SK-N-SH treated with all-trans-retinoic acid at 6 μM for 48 hours (cell line): ENCODE measurements around the gene HELZ2.

ENCODE experiments used
- ATAC-seq: fragments of 200-7000 bp; cut with Tn5 transposase; 3 replicates; pipeline ENCODE4 v1.9.1; 2020; ENCODE audit warnings: mild to moderate bottlenecking, moderate library complexity
- ARNTL ChIP-seq: fragments of 450-650 bp; formaldehyde crosslinking; IDR thresholded peaks from 2 replicates; pipeline ENCODE4 v1.5.0; 2020; ENCODE audit warnings: low read depth, mild to moderate bottlenecking, moderate library complexity, borderline replicate concordance
- BACH2 ChIP-seq: fragments of 250-450 bp; sonication (Bioruptor Pico); IDR thresholded peaks from 2 replicates; pipeline ENCODE4 v1.9.0; 2021; ENCODE audit warnings: mild to moderate bottlenecking, borderline replicate concordance
- CSDC2 ChIP-seq: fragments of 250-450 bp; sonication (Bioruptor Pico); IDR thresholded peaks from 2 replicates; pipeline ENCODE4 v1.5.0; 2020; ENCODE audit warnings: mild to moderate bottlenecking, moderate library complexity
- ESRRG ChIP-seq: fragments of 250-450 bp; sonication (Bioruptor Pico); IDR thresholded peaks from 2 replicates; pipeline ENCODE4 v1.6.1; 2021; ENCODE audit warnings: mild to moderate bottlenecking
- GLIS3 ChIP-seq: fragments of 250-450 bp; sonication (Bioruptor Pico); IDR thresholded peaks from 2 replicates; pipeline ENCODE4 v1.5.0; 2020; ENCODE audit warnings: mild to moderate bottlenecking, moderate library complexity
- ISL1 ChIP-seq: fragments of 250-450 bp; sonication (Bioruptor Pico); IDR thresholded peaks from 2 replicates; pipeline ENCODE4 v2.1.2; 2022; ENCODE audit warnings: mild to moderate bottlenecking, moderate library complexity
- OSR1 ChIP-seq: fragments of 250-450 bp; sonication (Bioruptor Pico); IDR thresholded peaks from 2 replicates; pipeline ENCODE4 v1.8.0; 2022; ENCODE audit warnings: moderate library complexity, mild to moderate bottlenecking, inconsistent platforms
- POU6F1 ChIP-seq: fragments of 250-450 bp; sonication (Bioruptor Pico); IDR thresholded peaks from 2 replicates; pipeline ENCODE4 v1.8.0; 2021; ENCODE audit warnings: low read depth, mild to moderate bottlenecking, moderate library complexity, borderline replicate concordance
- PPARA ChIP-seq: fragments of 250-450 bp; sonication (Bioruptor Pico); IDR thresholded peaks from 2 replicates; pipeline ENCODE4 v1.5.0; 2020; ENCODE audit warnings: mild to moderate bottlenecking, borderline replicate concordance
- RARB ChIP-seq: fragments of 250-450 bp; sonication (Bioruptor Pico); IDR thresholded peaks from 2 replicates; pipeline ENCODE4 v1.8.0; 2021; ENCODE audit warnings: mild to moderate bottlenecking, moderate library complexity
- SNAI2 ChIP-seq: fragments of 250-450 bp; sonication (Bioruptor Pico); IDR thresholded peaks from 2 replicates; pipeline ENCODE4 v1.5.0; 2020; ENCODE audit warnings: mild to moderate bottlenecking, moderate library complexity
- TCF4 ChIP-seq: fragments of 250-450 bp; sonication (Bioruptor Pico); IDR thresholded peaks from 2 replicates; pipeline ENCODE4 v1.8.0; 2021; ENCODE audit warnings: mild to moderate bottlenecking, moderate library complexity, borderline replicate concordance
- TOX ChIP-seq: fragments of 250-450 bp; sonication (Bioruptor Pico); IDR thresholded peaks from 2 replicates; pipeline ENCODE4 v1.8.0; 2021; ENCODE audit warnings: mild to moderate bottlenecking, moderate library complexity, borderline replicate concordance
- ZC3H10 ChIP-seq: fragments of 250-450 bp; sonication (Bioruptor Pico); IDR thresholded peaks from 2 replicates; pipeline ENCODE4 v1.5.1; 2021; ENCODE audit warnings: mild to moderate bottlenecking, moderate library complexity
- ZFP3 ChIP-seq: fragments of 250-450 bp; sonication (Bioruptor Pico); IDR thresholded peaks from 2 replicates; pipeline ENCODE4 v1.5.0; 2020; ENCODE audit warnings: mild to moderate bottlenecking, moderate library complexity
- ZFP30 ChIP-seq: fragments of 450-650 bp; formaldehyde crosslinking; IDR thresholded peaks from 2 replicates; pipeline ENCODE4 v1.5.0; 2022; ENCODE audit warnings: mild to moderate bottlenecking, moderate library complexity
- ZNF565 ChIP-seq: fragments of 450-650 bp; formaldehyde crosslinking; conservative IDR thresholded peaks from 2 replicates; pipeline ENCODE4 v1.5.0; 2020; ENCODE audit warnings: low read depth, mild to moderate bottlenecking, moderate library complexity
- ZNF70 ChIP-seq: fragments of 450-650 bp; formaldehyde crosslinking; IDR thresholded peaks from 2 replicates; pipeline ENCODE4 v1.5.0; 2020; ENCODE audit warnings: mild to moderate bottlenecking, moderate library complexity
- ZNF8 ChIP-seq: fragments of 450-650 bp; formaldehyde crosslinking; IDR thresholded peaks from 2 replicates; pipeline ENCODE4 v1.5.0; 2020; ENCODE audit warnings: mild to moderate bottlenecking, moderate library complexity
- TF ChIP-seq, protein P1 (sequence below): fragments of 250-450 bp; sonication (Bioruptor Pico); IDR thresholded peaks from 2 replicates; pipeline ENCODE4 v1.5.1; 2021; ENCODE audit warnings: mild to moderate bottlenecking, moderate library complexity
- TF ChIP-seq, protein P2 (sequence below): fragments of 250-450 bp; sonication (Bioruptor Pico); IDR thresholded peaks from 2 replicates; pipeline ENCODE4 v1.5.0; 2020; ENCODE audit warnings: mild to moderate bottlenecking, moderate library complexity
- TF ChIP-seq, protein P3 (sequence below): fragments of 250-450 bp; sonication (Bioruptor Pico); IDR thresholded peaks from 2 replicates; pipeline ENCODE4 v1.8.0; 2020; ENCODE audit warnings: mild to moderate bottlenecking, moderate library complexity, borderline replicate concordance

Gene HELZ2

DNA sequence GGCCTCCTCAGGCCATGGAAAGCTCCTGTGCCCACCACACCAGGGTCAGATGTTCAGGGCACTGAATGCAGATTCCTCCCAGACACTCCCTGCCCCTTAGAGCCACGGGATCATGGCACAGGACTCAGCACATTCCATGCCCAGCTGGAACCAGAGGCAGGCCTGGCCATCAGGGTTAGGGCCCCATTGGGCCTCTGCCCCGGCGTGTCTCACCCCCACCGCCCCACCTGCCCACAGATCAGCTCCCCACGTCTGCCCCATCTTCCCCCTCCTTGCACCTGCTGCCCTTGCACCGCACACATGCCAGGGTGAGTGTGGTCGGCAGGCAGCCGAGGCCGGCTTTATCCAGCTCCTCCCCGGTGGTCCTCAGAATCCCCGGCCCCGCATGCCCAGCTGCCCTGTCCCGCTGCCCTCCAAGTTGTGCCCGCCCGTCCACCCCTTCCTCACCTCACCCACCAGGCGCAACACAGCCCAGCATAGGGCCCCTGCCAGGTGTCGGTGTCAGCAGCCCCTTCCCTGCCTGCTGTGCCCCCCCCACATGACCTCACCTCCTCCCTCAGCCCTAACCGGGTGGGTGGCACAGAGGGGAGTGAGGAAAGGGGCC lies 24.3 kb downstream of the HELZ2 start:
- TF ChIP-seq ZFP30 (CRISPR knock-in tag), result no peak
- TF ChIP-seq TCF4 (CRISPR knock-in tag), result no peak
- TF ChIP-seq, protein P1, sequence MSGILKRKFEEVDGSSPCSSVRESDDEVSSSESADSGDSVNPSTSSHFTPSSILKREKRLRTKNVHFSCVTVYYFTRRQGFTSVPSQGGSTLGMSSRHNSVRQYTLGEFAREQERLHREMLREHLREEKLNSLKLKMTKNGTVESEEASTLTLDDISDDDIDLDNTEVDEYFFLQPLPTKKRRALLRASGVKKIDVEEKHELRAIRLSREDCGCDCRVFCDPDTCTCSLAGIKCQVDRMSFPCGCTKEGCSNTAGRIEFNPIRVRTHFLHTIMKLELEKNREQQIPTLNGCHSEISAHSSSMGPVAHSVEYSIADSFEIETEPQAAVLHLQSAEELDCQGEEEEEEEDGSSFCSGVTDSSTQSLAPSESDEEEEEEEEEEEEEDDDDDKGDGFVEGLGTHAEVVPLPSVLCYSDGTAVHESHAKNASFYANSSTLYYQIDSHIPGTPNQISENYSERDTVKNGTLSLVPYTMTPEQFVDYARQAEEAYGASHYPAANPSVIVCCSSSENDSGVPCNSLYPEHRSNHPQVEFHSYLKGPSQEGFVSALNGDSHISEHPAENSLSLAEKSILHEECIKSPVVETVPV (CRISPR knock-in tag), result no peak
- no peak for TF ChIP-seq CSDC2 (CRISPR knock-in tag)
- TF ChIP-seq ARNTL (CRISPR knock-in tag), result no peak
- TF ChIP-seq ZNF565 (CRISPR knock-in tag), result no peak
- no peak for TF ChIP-seq ZNF8 (CRISPR knock-in tag)
- no peak for ATAC-seq

DNA sequence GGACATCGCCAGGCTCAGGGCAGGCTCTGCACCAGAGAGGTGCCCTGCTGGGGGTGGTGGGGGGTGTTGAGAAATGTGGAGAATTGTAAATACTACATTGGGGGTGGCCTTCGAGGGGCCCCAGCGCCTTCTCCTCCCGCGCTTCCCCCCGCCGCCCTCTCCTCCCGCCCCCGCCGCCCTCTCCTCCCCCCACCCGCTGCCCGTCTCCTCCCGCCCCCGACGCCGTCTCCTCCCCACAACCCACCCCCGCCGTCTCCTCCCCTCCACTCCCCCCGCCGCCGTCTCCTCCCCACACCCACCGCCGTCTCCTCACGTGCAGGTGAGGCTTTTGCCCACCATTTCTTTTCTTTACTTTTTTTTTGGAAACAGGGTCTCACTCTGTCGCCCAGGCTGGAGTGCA lies 25.0 kb downstream of the HELZ2 start:
- TF ChIP-seq ZNF565 (CRISPR knock-in tag) (no peak), TCF4 (CRISPR knock-in tag) (no peak), BACH2 (CRISPR knock-in tag) (no peak), CSDC2 (CRISPR knock-in tag) (no peak), ZNF8 (CRISPR knock-in tag) (no peak), ESRRG (CRISPR knock-in tag) (no peak)
- ATAC-seq, result no peak

GRCh38 chr20:63548542-63548941 lies 25.5 kb downstream of the HELZ2 start:
- TF ChIP-seq, protein P1 (CRISPR knock-in tag), result no peak
- TF ChIP-seq TOX (CRISPR knock-in tag) (no peak), ZC3H10 (CRISPR knock-in tag) (no peak), ISL1 (CRISPR knock-in tag) (no peak), PPARA (CRISPR knock-in tag) (no peak), ZFP30 (CRISPR knock-in tag) (no peak), GLIS3 (CRISPR knock-in tag) (no peak), ARNTL (CRISPR knock-in tag) (no peak), ZNF70 (CRISPR knock-in tag) (no peak), ZFP3 (CRISPR knock-in tag) (no peak), TCF4 (CRISPR knock-in tag) (no peak)
- TF ChIP-seq, protein P2, sequence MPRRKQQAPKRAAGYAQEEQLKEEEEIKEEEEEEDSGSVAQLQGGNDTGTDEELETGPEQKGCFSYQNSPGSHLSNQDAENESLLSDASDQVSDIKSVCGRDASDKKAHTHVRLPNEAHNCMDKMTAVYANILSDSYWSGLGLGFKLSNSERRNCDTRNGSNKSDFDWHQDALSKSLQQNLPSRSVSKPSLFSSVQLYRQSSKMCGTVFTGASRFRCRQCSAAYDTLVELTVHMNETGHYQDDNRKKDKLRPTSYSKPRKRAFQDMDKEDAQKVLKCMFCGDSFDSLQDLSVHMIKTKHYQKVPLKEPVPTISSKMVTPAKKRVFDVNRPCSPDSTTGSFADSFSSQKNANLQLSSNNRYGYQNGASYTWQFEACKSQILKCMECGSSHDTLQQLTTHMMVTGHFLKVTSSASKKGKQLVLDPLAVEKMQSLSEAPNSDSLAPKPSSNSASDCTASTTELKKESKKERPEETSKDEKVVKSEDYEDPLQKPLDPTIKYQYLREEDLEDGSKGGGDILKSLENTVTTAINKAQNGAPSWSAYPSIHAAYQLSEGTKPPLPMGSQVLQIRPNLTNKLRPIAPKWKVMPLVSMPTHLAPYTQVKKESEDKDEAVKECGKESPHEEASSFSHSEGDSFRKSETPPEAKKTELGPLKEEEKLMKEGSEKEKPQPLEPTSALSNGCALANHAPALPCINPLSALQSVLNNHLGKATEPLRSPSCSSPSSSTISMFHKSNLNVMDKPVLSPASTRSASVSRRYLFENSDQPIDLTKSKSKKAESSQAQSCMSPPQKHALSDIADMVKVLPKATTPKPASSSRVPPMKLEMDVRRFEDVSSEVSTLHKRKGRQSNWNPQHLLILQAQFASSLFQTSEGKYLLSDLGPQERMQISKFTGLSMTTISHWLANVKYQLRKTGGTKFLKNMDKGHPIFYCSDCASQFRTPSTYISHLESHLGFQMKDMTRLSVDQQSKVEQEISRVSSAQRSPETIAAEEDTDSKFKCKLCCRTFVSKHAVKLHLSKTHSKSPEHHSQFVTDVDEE, result no peak
- TF ChIP-seq, protein P3, sequence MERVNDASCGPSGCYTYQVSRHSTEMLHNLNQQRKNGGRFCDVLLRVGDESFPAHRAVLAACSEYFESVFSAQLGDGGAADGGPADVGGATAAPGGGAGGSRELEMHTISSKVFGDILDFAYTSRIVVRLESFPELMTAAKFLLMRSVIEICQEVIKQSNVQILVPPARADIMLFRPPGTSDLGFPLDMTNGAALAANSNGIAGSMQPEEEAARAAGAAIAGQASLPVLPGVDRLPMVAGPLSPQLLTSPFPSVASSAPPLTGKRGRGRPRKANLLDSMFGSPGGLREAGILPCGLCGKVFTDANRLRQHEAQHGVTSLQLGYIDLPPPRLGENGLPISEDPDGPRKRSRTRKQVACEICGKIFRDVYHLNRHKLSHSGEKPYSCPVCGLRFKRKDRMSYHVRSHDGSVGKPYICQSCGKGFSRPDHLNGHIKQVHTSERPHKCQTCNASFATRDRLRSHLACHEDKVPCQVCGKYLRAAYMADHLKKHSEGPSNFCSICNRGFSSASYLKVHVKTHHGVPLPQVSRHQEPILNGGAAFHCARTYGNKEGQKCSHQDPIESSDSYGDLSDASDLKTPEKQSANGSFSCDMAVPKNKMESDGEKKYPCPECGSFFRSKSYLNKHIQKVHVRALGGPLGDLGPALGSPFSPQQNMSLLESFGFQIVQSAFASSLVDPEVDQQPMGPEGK (CRISPR knock-in tag), result no peak

DNA sequence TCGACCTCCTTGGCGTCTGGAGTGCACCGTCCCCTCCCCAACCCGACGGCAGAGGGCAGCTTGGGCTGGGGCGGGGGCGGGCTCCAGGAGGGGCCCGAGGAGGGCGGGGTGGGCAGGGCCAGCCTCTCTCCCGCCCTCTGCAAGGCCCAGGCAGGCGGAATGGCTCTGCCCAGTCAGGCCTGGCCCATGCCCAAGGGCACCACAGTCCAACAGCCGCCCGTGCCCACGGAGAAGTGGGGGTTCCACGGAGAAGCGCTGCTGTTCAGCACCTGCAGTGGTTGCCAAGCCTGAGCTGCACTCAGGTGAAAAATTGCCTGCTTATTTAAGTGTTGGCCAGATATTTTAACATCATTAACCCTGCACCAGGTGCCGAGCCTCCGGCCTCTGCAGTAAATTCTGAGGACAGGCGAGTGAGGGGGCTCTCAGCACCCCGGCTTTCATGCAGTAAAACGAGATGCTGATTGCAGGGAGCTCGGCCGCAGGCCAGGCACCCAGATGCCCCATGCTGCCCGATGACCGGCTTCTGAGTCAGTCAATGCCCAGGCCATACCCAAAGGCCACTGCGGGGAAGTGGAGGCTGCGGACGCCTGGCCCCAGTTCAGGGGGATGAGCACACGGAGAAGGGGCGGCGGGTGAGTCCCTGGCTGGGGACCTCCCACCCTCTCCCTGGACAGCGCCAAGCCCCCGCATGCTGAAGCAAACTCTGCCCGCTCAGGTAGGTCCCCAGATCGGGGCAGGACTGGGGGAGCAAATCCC lies 26.1 kb downstream of the HELZ2 start, which contains the start of gene SRMS:
TSS of gene SRMS (minus strand) at position 25 of the 756 bp plus-strand sequence. CDS start 286 bp downstream, outside the sequence.
- TF ChIP-seq OSR1 (CRISPR knock-in tag) (no peak), GLIS3 (CRISPR knock-in tag) (no peak), ZNF8 (CRISPR knock-in tag) (no peak), POU6F1 (CRISPR knock-in tag) (no peak), ZFP3 (CRISPR knock-in tag) (no peak), ZNF565 (CRISPR knock-in tag) (no peak), RARB (CRISPR knock-in tag) (no peak), SNAI2 (CRISPR knock-in tag) (no peak), ESRRG (CRISPR knock-in tag) (no peak), BACH2 (CRISPR knock-in tag) (no peak)
- TF ChIP-seq, protein P1 (CRISPR knock-in tag), result no peak
- ATAC-seq, result no peak; the same call in 2 of the 3 replicates

More at GRCh38 chr20:63548542-63548941, 25.5 kb downstream of the HELZ2 start:
- no peak for ATAC-seq
